IMR-90 (cell line): Measurements from ENCODE around the gene MUSTN1. TPM values are rescaled to one million over a fixed set of nuclear protein-coding genes. Genes with fewer than 3 reads are reported as not detected.

Source experiments
- ATAC-seq: fragments of 200-7000 bp; cut with Tn5 transposase; 2 replicates; pipeline ENCODE4 v1.9.1; 2020; ENCODE audit warnings: low read depth, mild to moderate bottlenecking, moderate library complexity
- BruUV-seq: library from RNA; stranded (reverse); fragments of 400-500 nt; replicated peaks from 2 replicates; lab custom pipeline; 2021; lab: Mats Ljungman, UMichigan
- CTCF ChIA-PET: fragments of 300-600 bp; formaldehyde crosslinking; extraction: SDS; loops from one replicate; lab custom pipeline; 2021; ENCODE audit warnings: antibody characterized with exemption; lab: Yijun Ruan, JAX
- POLR2A ChIA-PET: fragments of 300-600 bp; sonication (Branson Sonifier 250); formaldehyde crosslinking; loops from one replicate; lab custom pipeline; 2022; ENCODE audit warnings: antibody characterized with exemption; ENCODE audit not compliant: unreplicated experiment; lab: Charles Lee
- DNase-seq: peaks from one replicate; pipeline ENCODE4 v3.0.0; 2013
- H2AFZ ChIP-seq: replicated peaks from 2 replicates; pipeline ENCODE3; 2013; ENCODE audit warnings: low read length, mild to moderate bottlenecking; ENCODE audit not compliant: poor library complexity
- H2AK5ac ChIP-seq: 2 replicates; pipeline ENCODE4 v1.6.1; 2013; ENCODE audit warnings: low read depth, low read length, inconsistent platforms
- H2AK9ac ChIP-seq: replicated peaks from 2 replicates; pipeline ENCODE3; 2013; ENCODE audit warnings: mild to moderate bottlenecking, low read depth, low read length, moderate library complexity; ENCODE audit not compliant: poor library complexity
- H2BK120ac ChIP-seq: 2 replicates; pipeline ENCODE4 v1.6.1; 2013; ENCODE audit warnings: low read depth, low read length, inconsistent platforms
- H2BK15ac ChIP-seq: 3 replicates; pipeline ENCODE4 v1.6.1; 2013; ENCODE audit warnings: low read depth, low read length, inconsistent platforms
- H2BK20ac ChIP-seq: 2 replicates; pipeline ENCODE4 v1.6.1; 2013; ENCODE audit warnings: low read depth, mild to moderate bottlenecking, inconsistent platforms, low read length, moderate library complexity
- H2BK5ac ChIP-seq: 2 replicates; pipeline ENCODE4 v1.6.1; 2013; ENCODE audit warnings: mild to moderate bottlenecking, low read depth, low read length, inconsistent platforms; ENCODE audit not compliant: poor library complexity, severe bottlenecking
- H3K14ac ChIP-seq: replicated peaks from 2 replicates; pipeline ENCODE4 v1.6.1; 2013; ENCODE audit warnings: low read depth, low read length, inconsistent platforms
- H3K18ac ChIP-seq: 2 replicates; pipeline ENCODE4 v1.6.1; 2013; ENCODE audit warnings: low read depth, low read length, control low read depth
- H3K23ac ChIP-seq: 2 replicates; pipeline ENCODE4 v1.6.1; 2013; ENCODE audit warnings: low read depth, low read length, inconsistent platforms
- H3K27ac ChIP-seq: 2 replicates; pipeline ENCODE4 v1.5.1; 2013; ENCODE audit warnings: mild to moderate bottlenecking, control low read depth, low read length; ENCODE audit not compliant: insufficient read depth
- H3K27me3 ChIP-seq: 2 replicates; pipeline ENCODE4 v1.6.1; 2013; ENCODE audit warnings: low read length; ENCODE audit not compliant: control insufficient read depth, insufficient read depth
- H3K36me3 ChIP-seq: 2 replicates; pipeline ENCODE4 v1.6.1; 2013; ENCODE audit warnings: low read length, mixed read lengths; ENCODE audit not compliant: control insufficient read depth, insufficient read depth
- H3K4ac ChIP-seq: 2 replicates; pipeline ENCODE4 v1.6.1; 2013; ENCODE audit warnings: low read depth, low read length, inconsistent platforms
- H3K4me1 ChIP-seq: 2 replicates; pipeline ENCODE4 v1.6.1; 2013; ENCODE audit warnings: low read length, mixed read lengths; ENCODE audit not compliant: control insufficient read depth, insufficient read depth
- H3K4me2 ChIP-seq: 2 replicates; pipeline ENCODE4 v1.6.1; 2013; ENCODE audit warnings: low read depth, mild to moderate bottlenecking, control low read depth, low read length, moderate library complexity
- H3K4me3 ChIP-seq: 2 replicates; pipeline ENCODE4 v1.5.1; 2013; ENCODE audit warnings: low read depth, mild to moderate bottlenecking, control low read depth, low read length, moderate library complexity; ENCODE audit not compliant: insufficient read depth
- H3K56ac ChIP-seq: 2 replicates; pipeline ENCODE4 v1.6.1; 2013; ENCODE audit warnings: low read length, inconsistent platforms; ENCODE audit not compliant: insufficient read depth; ENCODE audit errors: extremely low read depth
- H3K79me1 ChIP-seq, 2 experiments: 2 replicates each; pipeline ENCODE4 v1.6.1; 2013; ENCODE audit warnings: low read length in 2 of 2, inconsistent platforms in 1 of 2, low read depth in 1 of 2
- H3K9ac ChIP-seq: 2 replicates; pipeline ENCODE4 v1.6.1; 2013; ENCODE audit warnings: low read depth, low read length, control low read depth
- H3K9me1 ChIP-seq: 2 replicates; pipeline ENCODE4 v1.6.1; 2013; ENCODE audit warnings: low read length, inconsistent platforms; ENCODE audit not compliant: insufficient read depth
- H3K9me3 ChIP-seq: 2 replicates; pipeline ENCODE4 v1.6.1; 2013; ENCODE audit warnings: low read length; ENCODE audit not compliant: control insufficient read depth, insufficient read depth
- H4K20me1 ChIP-seq: 2 replicates; pipeline ENCODE4 v1.6.1; 2013; ENCODE audit warnings: low read length, inconsistent platforms; ENCODE audit not compliant: insufficient read depth
- H4K5ac ChIP-seq: 2 replicates; pipeline ENCODE4 v1.6.1; 2013; ENCODE audit warnings: mild to moderate bottlenecking, low read depth, low read length, control low read depth
- H4K8ac ChIP-seq, 2 experiments: 2 replicates each; pipeline ENCODE4 v1.6.1; 2013; ENCODE audit warnings: low read depth in 2 of 2, low read length in 2 of 2, control low read depth in 1 of 2, inconsistent platforms in 1 of 2
- H4K91ac ChIP-seq: 2 replicates; pipeline ENCODE4 v1.6.1; 2013; ENCODE audit warnings: low read depth, low read length, inconsistent platforms; ENCODE audit not compliant: insufficient read depth
- BHLHE40 ChIP-seq: fragments of 150-350 bp; IDR thresholded peaks from 2 replicates; pipeline ENCODE4 v1.6.1; 2016; ENCODE audit warnings: mild to moderate bottlenecking, low read depth, low read length
- CEBPB ChIP-seq: IDR thresholded peaks from 2 replicates; pipeline ENCODE4 v1.6.1; 2012; ENCODE audit warnings: low read depth, low read length, improper control_type of control experiment
- CHD1 ChIP-seq: IDR thresholded peaks from 2 replicates; pipeline ENCODE4 v1.6.1; 2012; ENCODE audit warnings: low read depth, low read length, improper control_type of control experiment
- FOS ChIP-seq: fragments of 150-350 bp; IDR thresholded peaks from 2 replicates; pipeline ENCODE4 v1.6.1; 2016; ENCODE audit warnings: low read depth, low read length
- MAFK ChIP-seq: IDR thresholded peaks from 2 replicates; pipeline ENCODE4 v1.6.1; 2012; ENCODE audit warnings: low read depth, low read length, improper control_type of control experiment
- MAZ ChIP-seq: IDR thresholded peaks from 2 replicates; pipeline ENCODE4 v1.6.1; 2012; ENCODE audit warnings: low read depth, mild to moderate bottlenecking, low read length, improper control_type of control experiment, moderate library complexity, borderline replicate concordance
- MXI1 ChIP-seq: IDR thresholded peaks from 2 replicates; pipeline ENCODE4 v1.6.1; 2012; ENCODE audit warnings: low read depth, mild to moderate bottlenecking, low read length, moderate library complexity, borderline replicate concordance
- NFE2L2 ChIP-seq: fragments of 150-350 bp; IDR thresholded peaks from 2 replicates; pipeline ENCODE4 v1.6.1; 2016; ENCODE audit warnings: low read depth, mild to moderate bottlenecking, low read length
- POLR2A ChIP-seq: IDR thresholded peaks from 2 replicates; pipeline ENCODE4 v1.6.1; 2012; ENCODE audit warnings: mild to moderate bottlenecking, low read depth, low read length
- RAD21 ChIP-seq: IDR thresholded peaks from 2 replicates; pipeline ENCODE4 v1.6.1; 2012; ENCODE audit warnings: low read length, improper control_type of control experiment
- RCOR1 ChIP-seq: IDR thresholded peaks from 2 replicates; pipeline ENCODE4 v1.6.1; 2012; ENCODE audit warnings: mild to moderate bottlenecking, low read length, improper control_type of control experiment; ENCODE audit not compliant: insufficient replicate concordance
- RFX5 ChIP-seq: IDR thresholded peaks from 2 replicates; pipeline ENCODE4 v1.8.0; 2012; ENCODE audit warnings: low read depth, mild to moderate bottlenecking, low read length, moderate library complexity
- SMC3 ChIP-seq: fragments of 150-350 bp; IDR thresholded peaks from 2 replicates; pipeline ENCODE4 v1.6.1; 2016; ENCODE audit warnings: low read depth, mild to moderate bottlenecking, antibody characterized with exemption, low read length, moderate library complexity
- WGBS, 2 experiments: methylation state at CpG; one replicate each; pipeline versions ENCODE4 v1.1.5 to v1.1.7; 2013; ENCODE audit warnings: missing lambda C conversion rate in 2 of 2; ENCODE audit not compliant: insufficient read length in 1 of 2; ENCODE audit errors: extremely low coverage in 2 of 2; 5-methylcytosine and 5-hydroxymethylcytosine counted together
- dilution Hi-C: fragments of 300-500 bp; cut with HindIII; formaldehyde crosslinking; loops from one replicate; pipeline ENCODE4 v1.14.3; 2018; ENCODE audit warnings: low sequenced_read_pairs; ENCODE audit not compliant: unreplicated experiment
- in situ Hi-C: fragments of 300-500 bp; cut with MboI; formaldehyde crosslinking; loops from 3 replicates; pipeline ENCODE4 v1.14.3; 2019; ENCODE audit warnings: low sequenced_read_pairs, inconsistent platforms, mixed read lengths
- intact Hi-C: fragments of 100-400 bp; cut with micrococcal nuclease; formaldehyde crosslinking; loops from 2 replicates; pipeline ENCODE4 v1.10.0; 2022
- polyA plus RNA-seq, 3 experiments: library from polyadenylated mRNA; depleted of rRNA; stranded (reverse); fragments of >200 nt; gene quantifications; 2 replicates each; pipeline ENCODE4 v1.2.3, GENCODE V29; 2012; ENCODE audit warnings: low replicate concordance in 1 of 3
- total RNA-seq: library from RNA; depleted of rRNA; stranded (reverse); fragments of >200 nt; gene quantifications from 2 replicates; pipeline ENCODE4 v1.2.3, GENCODE V29; 2012
- TF ChIP-seq, protein P1 (sequence below): fragments of 150-350 bp; IDR thresholded peaks from 2 replicates; pipeline ENCODE4 v1.6.1; 2017; ENCODE audit warnings: mild to moderate bottlenecking, antibody characterized with exemption, low read length, low read depth
- TF ChIP-seq, protein P2 (sequence below): conservative IDR thresholded peaks from 2 replicates; pipeline ENCODE4 v1.5.1; 2012; ENCODE audit warnings: mild to moderate bottlenecking, low read depth, low read length, improper control_type of control experiment
- TF ChIP-seq, protein P3 (sequence below): fragments of 150-350 bp; IDR thresholded peaks from 2 replicates; pipeline ENCODE4 v1.6.1; 2016; ENCODE audit warnings: low read depth, mild to moderate bottlenecking, low read length, moderate library complexity, borderline replicate concordance

MUSTN1 gene
- total and polyA plus RNA-seq, 2 of the 4 experiments (the other 2 are of a cell fraction): not detected

GRCh38 chr3:52827441-52827840 is 7.4 kb downstream of the MUSTN1 start:
- peaks cover 1% of the 10 kb centered on the region; the same call in 1 of the 2 replicates for H3K27me3 ChIP-seq
- TF ChIP-seq CEBPB (no peak), FOS (no peak), MAFK (no peak), BHLHE40 (no peak), MXI1 (no peak), RCOR1 (no peak), SMC3 (no peak), RFX5 (no peak), MAZ (no peak), CHD1 (no peak), NFE2L2 (no peak), POLR2A (no peak), RAD21 (no peak)
- TF ChIP-seq, protein P1, sequence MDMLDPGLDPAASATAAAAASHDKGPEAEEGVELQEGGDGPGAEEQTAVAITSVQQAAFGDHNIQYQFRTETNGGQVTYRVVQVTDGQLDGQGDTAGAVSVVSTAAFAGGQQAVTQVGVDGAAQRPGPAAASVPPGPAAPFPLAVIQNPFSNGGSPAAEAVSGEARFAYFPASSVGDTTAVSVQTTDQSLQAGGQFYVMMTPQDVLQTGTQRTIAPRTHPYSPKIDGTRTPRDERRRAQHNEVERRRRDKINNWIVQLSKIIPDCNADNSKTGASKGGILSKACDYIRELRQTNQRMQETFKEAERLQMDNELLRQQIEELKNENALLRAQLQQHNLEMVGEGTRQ: no peak
- TF ChIP-seq, protein P2, sequence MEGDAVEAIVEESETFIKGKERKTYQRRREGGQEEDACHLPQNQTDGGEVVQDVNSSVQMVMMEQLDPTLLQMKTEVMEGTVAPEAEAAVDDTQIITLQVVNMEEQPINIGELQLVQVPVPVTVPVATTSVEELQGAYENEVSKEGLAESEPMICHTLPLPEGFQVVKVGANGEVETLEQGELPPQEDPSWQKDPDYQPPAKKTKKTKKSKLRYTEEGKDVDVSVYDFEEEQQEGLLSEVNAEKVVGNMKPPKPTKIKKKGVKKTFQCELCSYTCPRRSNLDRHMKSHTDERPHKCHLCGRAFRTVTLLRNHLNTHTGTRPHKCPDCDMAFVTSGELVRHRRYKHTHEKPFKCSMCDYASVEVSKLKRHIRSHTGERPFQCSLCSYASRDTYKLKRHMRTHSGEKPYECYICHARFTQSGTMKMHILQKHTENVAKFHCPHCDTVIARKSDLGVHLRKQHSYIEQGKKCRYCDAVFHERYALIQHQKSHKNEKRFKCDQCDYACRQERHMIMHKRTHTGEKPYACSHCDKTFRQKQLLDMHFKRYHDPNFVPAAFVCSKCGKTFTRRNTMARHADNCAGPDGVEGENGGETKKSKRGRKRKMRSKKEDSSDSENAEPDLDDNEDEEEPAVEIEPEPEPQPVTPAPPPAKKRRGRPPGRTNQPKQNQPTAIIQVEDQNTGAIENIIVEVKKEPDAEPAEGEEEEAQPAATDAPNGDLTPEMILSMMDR: no peak
- TF ChIP-seq, protein P3, sequence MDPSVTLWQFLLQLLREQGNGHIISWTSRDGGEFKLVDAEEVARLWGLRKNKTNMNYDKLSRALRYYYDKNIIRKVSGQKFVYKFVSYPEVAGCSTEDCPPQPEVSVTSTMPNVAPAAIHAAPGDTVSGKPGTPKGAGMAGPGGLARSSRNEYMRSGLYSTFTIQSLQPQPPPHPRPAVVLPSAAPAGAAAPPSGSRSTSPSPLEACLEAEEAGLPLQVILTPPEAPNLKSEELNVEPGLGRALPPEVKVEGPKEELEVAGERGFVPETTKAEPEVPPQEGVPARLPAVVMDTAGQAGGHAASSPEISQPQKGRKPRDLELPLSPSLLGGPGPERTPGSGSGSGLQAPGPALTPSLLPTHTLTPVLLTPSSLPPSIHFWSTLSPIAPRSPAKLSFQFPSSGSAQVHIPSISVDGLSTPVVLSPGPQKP: no peak
- no peak overlapping the region for H2AK9ac ChIP-seq
- no peak overlapping the region for H2BK5ac ChIP-seq
- peak; percentile 35 for DNase-seq
- no peak overlapping the region for H3K4me2 ChIP-seq
- peaks cover 7% of the 10 kb centered on the region; the same call in 1 of the 2 replicates for H3K9me1 ChIP-seq
- no peak overlapping the region for H3K27ac ChIP-seq
- no peak overlapping the region for H3K18ac ChIP-seq
- H2AK5ac ChIP-seq: no peak overlapping the region
- dilution Hi-C loops (no loop called here), intact Hi-C loops (no loop called here), in situ Hi-C loops (no loop called here)
- H3K23ac ChIP-seq: no peak overlapping the region
- H3K9ac ChIP-seq: no peak overlapping the region
- no peak overlapping the region for H4K5ac ChIP-seq
- 0 out of 2 replicates have a peak, but pooled peaks have one; percentile 16 for ATAC-seq
- CTCF ChIA-PET: interaction anchor here (0.6 to 0.7 kb wide), 2 partner anchors 11 to 12 kb away, joined by 3 to 4 read pairs; no protein-coding TSS in a partner anchor
- no peaks in the 10 kb centered on the region for H3K9me3 ChIP-seq
- H4K20me1 ChIP-seq: no peaks in the 10 kb centered on the region
- no peak overlapping the region for H3K14ac ChIP-seq
- no peak overlapping the region for H2AFZ ChIP-seq
- H4K91ac ChIP-seq: no peak overlapping the region
- POLR2A ChIA-PET: no interaction called here
- no peaks in the 10 kb centered on the region for H3K79me1 ChIP-seq
- no peak overlapping the region for H3K4me3 ChIP-seq
- H4K8ac ChIP-seq: no peak overlapping the region
- no peak overlapping the region for H3K4ac ChIP-seq
- H2BK15ac ChIP-seq: no peak overlapping the region
- peaks cover 7% of the 10 kb centered on the region for H3K4me1 ChIP-seq
- 14% methylated on average over 1 of the region's 9 CpGs; no CpG with 5 or more reads in 1 of the 2 experiments for WGBS, 2 experiments
- H3K56ac ChIP-seq: no peak overlapping the region
- no peaks in the 10 kb centered on the region for H3K36me3 ChIP-seq
- no TSS peak for BruUV-seq
- no peak overlapping the region for H2BK120ac ChIP-seq
- H2BK20ac ChIP-seq: no peak overlapping the region
